Measurements from ENCODE around the gene COP1.

COP1 gene

GRCh38 chr1:176198413-176198812 lies 8.7 kb downstream of the COP1 start:
- no peak for DNase-seq

- no peak for DNase-seq
Observed at GRCh38 chr1:176196728-176197127, 10.4 kb downstream of the COP1 start.

- no peak for DNase-seq
Observed at GRCh38 chr1:176195547-176195946, 11.5 kb downstream of the COP1 start.

- no peak for DNase-seq
Observed at GRCh38 chr1:176193663-176194062, 13.4 kb downstream of the COP1 start.

- no peak for DNase-seq
Observed at GRCh38 chr1:176193023-176193422, 14.1 kb downstream of the COP1 start.

DNA sequence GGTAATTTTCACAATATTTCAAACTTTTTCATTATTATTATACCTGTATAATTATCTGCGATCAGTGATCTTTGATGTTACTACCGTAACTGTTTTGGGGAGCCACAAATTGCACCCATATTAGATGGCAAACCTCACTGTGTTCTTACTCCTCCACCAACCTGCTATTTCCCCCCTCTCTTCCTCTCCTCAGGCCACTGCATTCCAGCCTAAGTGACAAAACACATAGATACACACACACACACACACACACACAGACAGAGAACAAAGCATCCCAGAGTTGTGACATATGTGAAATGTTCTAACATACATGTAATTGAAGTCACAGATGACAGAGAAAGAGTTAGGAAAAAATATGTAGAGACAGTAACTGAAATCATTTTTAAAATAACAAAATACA lies 18.5 kb downstream of the COP1 start:
- no peak for DNase-seq

DNA sequence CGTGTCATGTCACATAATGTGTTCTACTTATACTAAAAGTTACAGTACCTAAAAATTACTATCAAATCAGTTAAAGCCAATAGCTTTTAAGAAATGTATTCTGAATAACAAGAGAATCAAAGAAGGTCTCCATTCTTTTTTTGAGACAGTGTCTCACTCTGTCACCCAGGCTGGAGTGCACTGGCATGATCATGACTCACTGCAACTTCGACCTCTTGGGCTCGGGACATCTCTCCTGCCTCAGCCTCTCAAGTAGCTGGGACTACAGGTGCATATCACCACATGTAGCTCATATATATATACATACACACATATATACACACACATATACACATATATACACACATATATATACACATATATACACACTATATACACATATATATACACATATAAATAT lies 20.1 kb downstream of the COP1 start:
- DNase-seq = no peak

DNA sequence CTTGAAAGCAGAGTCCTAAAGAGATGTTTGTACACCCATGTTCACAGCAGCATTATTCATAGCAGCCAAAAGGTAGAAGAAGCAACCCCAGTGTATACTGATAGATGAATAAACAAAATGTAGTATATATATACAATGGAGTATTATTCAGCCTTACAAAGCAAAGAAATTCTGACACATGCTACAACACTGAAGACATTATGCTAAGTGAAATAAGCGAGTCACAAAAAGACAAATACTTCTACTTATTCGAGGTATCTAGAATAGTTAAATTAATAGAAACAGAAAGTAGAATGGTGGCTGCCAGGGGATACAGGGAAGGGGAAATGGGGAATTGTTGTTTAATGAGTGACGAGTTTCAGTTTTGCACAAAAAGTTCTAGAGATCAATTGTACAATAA lies 23.5 kb downstream of the COP1 start:
- no peak for DNase-seq

GRCh38 chr1:176178316-176178715 lies 28.8 kb downstream of the COP1 start:
- DNase-seq = no peak

DNA sequence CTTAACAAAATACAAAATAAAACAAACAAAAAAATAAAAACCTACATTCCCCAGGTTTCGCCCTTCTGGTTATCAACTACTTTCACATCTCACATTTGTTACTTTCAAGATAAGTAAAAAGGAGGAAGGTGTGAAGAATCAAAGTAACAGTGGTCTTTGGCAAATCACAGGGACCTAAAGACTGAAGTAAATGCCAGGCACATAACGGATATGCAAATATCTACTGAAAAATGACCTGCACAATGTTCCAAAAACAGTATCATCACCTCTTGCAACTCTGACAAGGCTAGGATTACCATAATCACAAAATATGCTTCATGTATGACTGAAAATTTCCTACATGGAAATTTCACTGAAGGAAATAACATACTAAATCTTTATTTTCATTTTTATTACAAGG lies 29.3 kb downstream of the COP1 start:
- DNase-seq = no peak

DNA sequence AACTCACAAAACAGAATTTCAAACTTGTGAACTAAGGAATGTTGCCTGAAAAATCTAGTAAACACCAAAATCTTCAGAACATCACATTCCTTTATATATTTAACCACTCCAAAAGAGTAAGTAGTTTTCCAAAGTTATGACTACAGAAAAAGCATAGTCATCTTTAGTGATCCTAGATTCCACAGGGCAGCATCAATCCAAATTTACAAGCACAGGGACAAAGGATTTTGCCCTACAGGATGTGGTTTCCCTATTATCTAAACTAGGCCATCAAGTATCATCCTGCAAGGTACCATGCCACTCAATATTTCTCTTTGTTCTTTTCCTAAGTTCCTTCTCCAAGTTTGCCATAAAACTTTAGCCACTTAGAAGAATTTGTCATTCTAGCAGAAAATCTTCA lies 33.0 kb downstream of the COP1 start:
- no peak for DNase-seq

GRCh38 chr1:176172215-176172614 lies 34.9 kb downstream of the COP1 start:
- DNase-seq = no peak

GRCh38 chr1:176167210-176167609 lies 39.9 kb downstream of the COP1 start:
- no peak for DNase-seq

- DNase-seq = no peak
Observed at GRCh38 chr1:176165573-176165972, 41.5 kb downstream of the COP1 start.

DNA sequence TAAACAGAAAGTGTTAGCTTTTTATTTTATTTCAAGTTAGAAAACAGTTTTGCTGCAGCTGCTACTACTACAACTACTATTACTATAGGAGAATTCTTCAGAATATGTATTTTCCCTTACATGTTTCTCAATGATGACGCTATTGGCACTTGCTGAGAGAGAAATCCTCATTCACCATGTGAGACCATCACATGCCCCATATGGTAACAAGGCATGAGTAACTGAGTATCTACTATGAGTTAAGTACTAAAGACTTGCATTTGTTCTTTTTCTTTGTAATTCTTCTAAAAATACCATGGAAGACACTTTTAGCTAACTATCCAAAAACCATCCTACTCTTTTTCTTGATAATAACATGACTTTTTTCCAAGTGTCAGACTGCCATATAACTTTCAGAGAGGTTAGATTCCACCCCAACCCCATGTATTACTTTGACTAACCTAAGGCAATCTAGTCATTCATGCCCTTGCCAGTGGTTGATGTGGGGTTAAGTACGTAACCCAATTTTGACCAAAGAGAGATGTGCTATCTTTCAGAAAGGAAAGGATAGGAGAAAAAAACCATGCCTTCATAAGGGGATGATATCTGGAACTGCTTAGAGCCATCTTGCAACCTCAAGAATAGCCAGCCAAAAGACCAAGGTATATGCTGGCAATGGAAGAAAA lies 42.9 kb downstream of the COP1 start:
- DNase-seq = no peak

- DNase-seq = no peak
Observed at GRCh38 chr1:176159993-176160392, 47.1 kb downstream of the COP1 start.

- no peak for DNase-seq
Observed at GRCh38 chr1:176157995-176158394, 49.1 kb downstream of the COP1 start.

DNA sequence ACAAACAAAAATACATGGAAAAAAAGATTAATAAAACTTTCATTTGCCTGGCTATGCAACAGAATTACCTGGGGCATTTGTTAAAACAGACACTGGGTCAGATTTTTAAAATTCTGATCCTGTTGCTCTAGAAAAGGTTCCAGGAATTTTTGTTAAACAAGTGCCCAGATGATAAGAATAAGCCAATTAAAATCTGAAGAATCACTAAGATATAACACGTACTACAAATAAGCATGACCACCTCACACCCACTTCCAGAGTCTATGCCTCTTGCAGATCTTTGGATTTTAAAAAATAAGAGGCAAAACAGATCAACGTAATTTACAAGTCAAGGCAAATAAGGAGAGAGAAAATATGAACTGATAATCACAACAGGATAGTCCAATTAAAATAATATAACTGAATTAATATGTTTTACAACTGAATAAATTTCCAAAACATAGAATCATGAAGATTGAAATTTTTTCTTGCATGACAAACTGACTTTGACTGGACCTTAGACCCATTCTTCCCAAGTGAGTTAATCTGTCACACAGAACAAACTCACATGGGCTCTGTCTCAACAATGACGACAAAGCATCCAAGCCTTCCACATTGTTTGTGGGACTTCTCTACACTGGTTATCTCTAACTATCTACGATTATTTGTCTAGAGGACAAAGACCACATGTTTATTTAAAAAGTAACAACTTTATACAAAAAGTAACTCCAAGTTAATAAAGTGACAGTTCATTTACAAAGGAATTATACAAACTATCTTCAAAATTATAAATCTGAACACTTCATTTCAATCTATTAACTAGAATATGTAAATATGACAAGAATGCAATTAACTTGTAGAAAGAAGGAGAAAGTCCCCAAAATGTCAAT lies 56.9 kb downstream of the COP1 start:
- no peak for DNase-seq

DNA sequence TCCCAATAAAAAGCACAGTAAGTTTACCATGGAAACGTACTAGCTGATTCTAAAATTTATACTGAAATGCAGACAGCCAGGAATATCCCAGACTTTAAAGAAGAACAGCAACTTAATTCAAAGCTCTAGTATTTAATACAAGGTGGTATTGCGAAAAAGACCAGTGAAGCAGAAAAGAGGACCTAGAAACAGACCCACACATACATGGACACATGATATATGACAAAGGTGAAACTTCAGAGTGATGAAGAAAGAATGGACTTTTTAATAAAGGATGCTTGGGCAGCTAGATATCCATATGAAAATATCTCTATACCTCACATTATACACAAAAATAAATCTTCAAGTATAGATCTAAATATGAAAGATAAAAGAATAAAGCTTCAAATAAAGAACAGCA lies 62.6 kb downstream of the COP1 start:
- no peak for DNase-seq

DNA sequence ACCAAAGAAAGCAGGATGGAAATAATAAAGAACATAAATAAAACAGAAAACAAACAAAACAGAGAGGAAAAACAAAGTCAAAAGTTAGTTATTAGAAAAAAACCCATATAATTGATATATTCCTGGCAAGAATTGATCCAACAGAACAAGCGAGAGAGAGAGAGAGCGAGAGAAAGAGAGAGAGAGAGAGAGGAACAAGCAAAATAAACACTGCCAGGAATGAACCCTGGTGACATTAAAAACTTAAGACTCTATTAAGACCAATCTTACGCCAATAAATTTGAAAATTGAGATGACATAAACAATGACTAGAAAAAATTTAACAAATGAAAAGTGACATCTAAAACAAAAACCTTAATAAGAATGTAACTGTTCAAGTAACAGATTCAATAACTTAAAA lies 64.1 kb downstream of the COP1 start:
- no peak for DNase-seq

- DNase-seq = no peak
Observed at GRCh38 chr1:176141449-176141848, 65.6 kb downstream of the COP1 start.

DNA sequence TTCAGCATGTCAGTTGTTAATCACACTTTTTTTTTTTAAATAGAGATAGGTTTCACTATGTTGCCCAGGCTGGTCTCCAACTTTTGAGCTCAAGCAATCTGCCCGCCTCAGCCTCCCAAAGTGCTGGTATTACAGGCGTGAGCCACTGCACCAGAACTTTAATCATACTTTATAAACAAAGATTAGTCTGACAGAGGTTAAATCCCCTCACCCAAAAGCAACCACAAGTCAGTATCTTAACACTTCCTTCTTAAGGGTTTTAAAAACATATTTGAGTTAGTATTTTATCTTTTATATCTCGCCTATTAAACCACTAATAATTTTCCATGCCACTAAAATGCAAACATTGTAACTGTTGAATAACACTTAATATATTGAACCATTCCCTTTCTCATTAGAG lies 70.2 kb downstream of the COP1 start:
- DNase-seq = no peak

DNA sequence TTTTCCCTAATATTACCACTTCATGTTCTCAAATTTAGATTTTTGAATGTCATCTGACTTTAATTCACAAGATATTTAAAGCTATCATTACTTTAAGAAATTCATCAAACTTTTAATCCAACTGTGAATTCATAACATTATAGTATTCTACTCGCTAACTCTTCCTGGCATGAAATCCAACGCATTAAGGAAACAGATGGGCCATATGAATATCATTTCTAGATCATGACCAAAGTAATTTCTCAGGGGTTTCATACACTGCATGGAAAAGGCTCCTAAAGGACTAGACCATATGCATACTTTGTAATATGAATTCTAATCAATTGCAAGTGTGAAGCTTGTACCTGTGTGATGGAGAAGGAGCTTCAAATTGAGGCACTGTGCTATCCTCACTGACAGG lies 72.4 kb downstream of the COP1 start:
- no peak for DNase-seq

- no peak for DNase-seq
Observed at GRCh38 chr1:176122282-176122681, 84.8 kb downstream of the COP1 start.

DNA sequence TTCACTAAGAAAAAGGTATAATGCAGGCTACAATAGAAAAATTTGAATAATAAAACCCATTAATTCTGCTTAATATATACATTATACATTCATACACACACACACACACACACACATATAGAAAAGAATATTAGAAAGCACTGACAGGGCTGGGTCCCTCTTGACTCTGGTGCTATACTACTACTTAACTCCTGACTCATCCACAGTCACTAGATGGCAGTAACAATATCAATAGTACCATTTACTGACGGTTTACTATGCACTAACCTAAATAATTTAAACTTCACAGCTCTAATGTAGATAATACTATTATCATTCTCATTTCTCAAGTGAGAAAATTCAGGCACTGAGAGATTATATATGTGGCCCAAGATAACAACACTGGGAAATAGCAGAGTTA lies 87.5 kb downstream of the COP1 start:
- DNase-seq = no peak

Measured in SHP77 treated with DMSO at 0.1 percent for 48 hours (cell line).